Osteoblast (primary cell): ENCODE measurements around the gene CD300LD. TPM values are rescaled to one million over a fixed set of nuclear protein-coding genes. Genes with fewer than 3 reads are reported as not detected.
"Not testable (repeated sequence)": the region's sequence is repeated elsewhere in the genome, so short reads cannot be mapped to it uniquely, and the experiment has no call there.

Experiments
- DNase-seq: peaks from one replicate; pipeline ENCODE4 v3.0.0; 2011; ENCODE audit warnings: low spot score, mixed read lengths; ENCODE audit not compliant: insufficient read length; ENCODE audit errors: missing footprints
- H2AFZ ChIP-seq: 2 replicates; pipeline ENCODE4 v1.6.0; 2011; ENCODE audit warnings: mild to moderate bottlenecking, low read length
- H3K27ac ChIP-seq: 2 replicates; pipeline ENCODE4 v1.5.1; 2011; ENCODE audit warnings: mild to moderate bottlenecking, low read depth, low read length, moderate library complexity
- H3K27me3 ChIP-seq: 2 replicates; pipeline ENCODE4 v1.6.0; 2012; ENCODE audit warnings: mild to moderate bottlenecking, control low read depth, inconsistent platforms, low read length, moderate library complexity; ENCODE audit not compliant: insufficient read depth
- H3K36me3 ChIP-seq: 2 replicates; pipeline ENCODE4 v1.5.1; 2011; ENCODE audit warnings: mild to moderate bottlenecking, low read length, control low read depth, moderate library complexity; ENCODE audit not compliant: insufficient read depth
- H3K4me1 ChIP-seq: 2 replicates; pipeline ENCODE4 v1.5.1; 2011; ENCODE audit warnings: mild to moderate bottlenecking, low read length, control low read depth, moderate library complexity; ENCODE audit not compliant: insufficient read depth
- H3K4me2 ChIP-seq: 2 replicates; pipeline ENCODE4 v1.6.0; 2011; ENCODE audit warnings: mild to moderate bottlenecking, low read length; ENCODE audit not compliant: insufficient read depth
- H3K4me3 ChIP-seq: fragments of 200-600 bp; sonication (generic); 3 replicates; pipeline ENCODE4 v1.5.1; 2012; ENCODE audit warnings: mild to moderate bottlenecking, low read length, inconsistent platforms; ENCODE audit not compliant: insufficient read depth
- H3K79me2 ChIP-seq: 2 replicates; pipeline ENCODE4 v1.6.0; 2012; ENCODE audit warnings: mild to moderate bottlenecking, low read length, control low read depth, inconsistent platforms; ENCODE audit not compliant: insufficient read depth
- H3K9me3 ChIP-seq: 2 replicates; pipeline ENCODE4 v1.5.1; 2011; ENCODE audit warnings: low read depth, low read length, control low read depth
- H4K20me1 ChIP-seq: 2 replicates; pipeline ENCODE4 v1.6.0; 2012; ENCODE audit warnings: mild to moderate bottlenecking, low read length, control low read depth; ENCODE audit not compliant: insufficient read depth
- total RNA-seq: library from RNA; depleted of rRNA; stranded (reverse); fragments of >200 nt; gene quantifications from 2 replicates; pipeline ENCODE4 v1.2.3, GENCODE V29; 2012
- TF ChIP-seq, protein P1 (sequence below): IDR thresholded peaks from 2 replicates; pipeline ENCODE4 v1.5.1; 2011; ENCODE audit warnings: mild to moderate bottlenecking, low read depth, low read length, moderate library complexity; ENCODE audit errors: extremely low read depth

The CD300LD gene
- total RNA-seq, 1 donor: not detected

DNA sequence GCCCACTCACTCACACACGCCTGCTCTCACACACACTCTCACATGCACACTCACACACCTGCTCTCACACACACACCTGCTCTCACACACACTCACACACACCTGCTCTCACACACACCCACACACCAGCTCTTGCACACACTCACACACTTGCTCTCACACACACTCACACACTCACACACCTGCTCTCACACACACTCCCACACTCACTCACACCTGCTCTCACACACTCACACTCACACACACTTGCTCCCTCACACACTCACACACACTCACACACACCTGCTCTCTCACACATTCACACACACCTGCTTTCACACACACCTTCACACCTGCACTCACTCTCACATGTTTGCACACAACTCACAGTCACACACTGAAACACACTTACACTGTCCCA, 28.7 kb downstream of the CD300LD start:
- Histone ChIP-seq H3K36me3 (no peaks in the 10 kb centered on the region), H3K4me3 (no peak overlapping the region), H3K4me1 (peaks cover 6% of the 10 kb centered on the region), H3K27ac (no peak overlapping the region), H4K20me1 (no peaks in the 10 kb centered on the region), H2AFZ (no peak overlapping the region), H3K9me3 (no peaks in the 10 kb centered on the region), H3K79me2 (no peaks in the 10 kb centered on the region), H3K4me2 (no peak overlapping the region), H3K27me3 (peaks cover 6% of the 10 kb centered on the region)
- TF ChIP-seq, protein P1, sequence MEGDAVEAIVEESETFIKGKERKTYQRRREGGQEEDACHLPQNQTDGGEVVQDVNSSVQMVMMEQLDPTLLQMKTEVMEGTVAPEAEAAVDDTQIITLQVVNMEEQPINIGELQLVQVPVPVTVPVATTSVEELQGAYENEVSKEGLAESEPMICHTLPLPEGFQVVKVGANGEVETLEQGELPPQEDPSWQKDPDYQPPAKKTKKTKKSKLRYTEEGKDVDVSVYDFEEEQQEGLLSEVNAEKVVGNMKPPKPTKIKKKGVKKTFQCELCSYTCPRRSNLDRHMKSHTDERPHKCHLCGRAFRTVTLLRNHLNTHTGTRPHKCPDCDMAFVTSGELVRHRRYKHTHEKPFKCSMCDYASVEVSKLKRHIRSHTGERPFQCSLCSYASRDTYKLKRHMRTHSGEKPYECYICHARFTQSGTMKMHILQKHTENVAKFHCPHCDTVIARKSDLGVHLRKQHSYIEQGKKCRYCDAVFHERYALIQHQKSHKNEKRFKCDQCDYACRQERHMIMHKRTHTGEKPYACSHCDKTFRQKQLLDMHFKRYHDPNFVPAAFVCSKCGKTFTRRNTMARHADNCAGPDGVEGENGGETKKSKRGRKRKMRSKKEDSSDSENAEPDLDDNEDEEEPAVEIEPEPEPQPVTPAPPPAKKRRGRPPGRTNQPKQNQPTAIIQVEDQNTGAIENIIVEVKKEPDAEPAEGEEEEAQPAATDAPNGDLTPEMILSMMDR: no peak
- DNase-seq: peak; percentile 13

- H4K20me1 ChIP-seq: no peaks in the 10 kb centered on the region
- H3K9me3 ChIP-seq: no peaks in the 10 kb centered on the region
- peaks cover 5% of the 10 kb centered on the region for H3K27me3 ChIP-seq
- TF ChIP-seq, protein P1: no peak
- no peak overlapping the region for H3K4me2 ChIP-seq
- no peak overlapping the region for H3K27ac ChIP-seq
- no peak overlapping the region for H3K4me3 ChIP-seq
- no peaks in the 10 kb centered on the region for H3K36me3 ChIP-seq
- H3K4me1 ChIP-seq: no peaks in the 10 kb centered on the region
- H3K79me2 ChIP-seq: no peaks in the 10 kb centered on the region
- no peak overlapping the region for H2AFZ ChIP-seq
- no peak for DNase-seq
Observed at GRCh38 chr17:74561586-74561985, 30.5 kb downstream of the CD300LD start.

- no peak overlapping the region for H2AFZ ChIP-seq
- H3K27me3 ChIP-seq: no peaks in the 10 kb centered on the region
- H3K4me2 ChIP-seq: no peak overlapping the region
- no peaks in the 10 kb centered on the region for H3K79me2 ChIP-seq
- DNase-seq: no peak
- no peak overlapping the region for H3K4me3 ChIP-seq
- no peak overlapping the region for H3K27ac ChIP-seq
- no peaks in the 10 kb centered on the region for H3K9me3 ChIP-seq
- peaks cover 3% of the 10 kb centered on the region for H3K4me1 ChIP-seq
- H3K36me3 ChIP-seq: no peaks in the 10 kb centered on the region
- H4K20me1 ChIP-seq: no peaks in the 10 kb centered on the region
- TF ChIP-seq, protein P1: no peak
Observed at GRCh38 chr17:74558882-74559519, 33.1 kb downstream of the CD300LD start.

- not testable (repeated sequence) for H3K27ac ChIP-seq, H3K4me1 ChIP-seq, H4K20me1 ChIP-seq, H3K79me2 ChIP-seq, DNase-seq, H3K36me3 ChIP-seq, H3K9me3 ChIP-seq, H2AFZ ChIP-seq, H3K27me3 ChIP-seq, H3K4me3 ChIP-seq, H3K4me2 ChIP-seq
Observed at GRCh38 chr17:74558402-74558801, 33.7 kb downstream of the CD300LD start.
